Stimulated activated CD8-positive, alpha-beta memory T cell treated with anti-CD3 and anti-CD28 coated beads, Interleukin-7, amount 100 ng/mL, for 4 hours (primary cell): ENCODE results near the gene NUP210L.
"Not testable (repeated sequence)": the region's sequence is repeated elsewhere in the genome, so short reads cannot be mapped to it uniquely, and the experiment has no call there.

Experiments
- DNase-seq, 2 donors: peaks; one replicate each; pipeline ENCODE4 v3.0.0-alpha.2; 2020; ENCODE audit warnings: low read depth in 2 of 2

NUP210L gene

DNA sequence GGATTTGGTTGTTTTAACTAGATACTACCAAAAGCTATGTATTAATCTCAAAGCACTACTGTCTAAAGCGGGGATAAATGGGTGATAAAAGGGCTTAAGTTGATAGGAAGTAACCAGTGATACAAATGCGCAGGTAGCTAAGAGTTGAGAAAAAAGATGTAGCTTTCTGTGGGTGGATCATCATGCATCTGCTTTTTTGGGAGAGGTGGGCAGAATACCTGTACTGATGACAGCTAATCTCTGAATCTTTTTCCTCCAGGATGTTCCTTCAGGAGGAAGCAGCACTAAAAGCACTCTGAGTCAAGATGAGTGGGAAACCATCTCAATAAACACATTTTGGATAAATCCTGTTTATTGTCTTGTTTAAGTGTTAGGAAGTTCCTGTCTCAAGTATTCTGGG, 163.1 kb downstream of the NUP210L start:
- no peak for DNase-seq

DNA sequence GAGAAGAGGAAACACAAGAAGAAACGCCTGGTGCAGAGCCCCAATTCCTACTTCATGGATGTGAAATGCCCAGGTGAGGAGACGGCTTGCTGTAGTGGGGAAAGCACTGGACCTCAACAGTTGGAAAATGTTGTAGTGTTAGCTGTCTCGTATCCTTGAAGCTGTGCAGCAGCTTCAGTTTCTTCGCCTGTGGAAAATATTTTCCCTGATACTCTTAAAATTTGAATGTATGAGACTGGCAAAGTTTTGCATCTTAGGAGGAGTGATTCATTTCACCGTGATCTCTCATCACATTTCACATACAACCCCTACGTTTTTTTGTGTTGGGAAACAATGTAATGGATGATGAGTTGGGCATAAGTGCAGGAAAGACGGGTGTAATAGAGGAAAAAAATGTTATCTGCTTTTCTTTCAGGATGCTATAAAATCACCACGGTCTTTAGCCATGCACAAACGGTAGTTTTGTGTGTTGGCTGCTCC, 163.7 kb downstream of the NUP210L start:
- no peak for DNase-seq

DNA sequence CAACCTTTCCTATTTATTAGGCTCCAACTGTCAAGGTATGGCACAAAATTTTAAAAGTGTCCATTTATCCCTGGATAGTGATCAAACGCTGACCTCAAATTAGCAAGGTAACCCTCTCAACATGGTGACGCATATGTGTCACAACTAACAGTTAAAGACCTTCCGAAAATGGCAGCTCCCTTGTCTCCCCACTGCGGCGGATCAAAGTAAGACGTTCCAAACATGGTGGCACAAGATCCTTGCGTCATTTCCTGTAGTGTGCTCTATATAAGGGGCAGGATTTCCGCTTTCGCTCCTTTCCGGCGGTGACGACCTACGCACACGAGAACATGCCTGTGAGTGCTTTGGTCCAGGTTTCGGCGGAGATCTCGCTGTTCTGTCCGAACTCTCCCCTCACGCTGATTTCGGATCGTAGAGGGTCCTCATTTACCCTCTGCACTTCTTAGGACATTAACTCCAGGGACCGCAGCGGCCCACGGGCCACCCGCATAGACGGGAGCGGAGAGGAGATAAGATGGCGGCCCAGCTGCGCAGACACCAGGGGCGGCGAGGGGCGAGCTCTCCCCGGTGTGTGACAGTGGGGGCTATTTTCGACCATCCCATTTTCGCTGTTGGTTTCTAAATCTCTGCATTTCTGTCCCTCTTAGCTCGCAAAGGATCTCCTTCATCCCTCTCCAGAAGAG, 164.3 kb downstream of the NUP210L start, which contains the start of gene RPS27:
Gene RPS27 (plus strand): TSS at position 295 of the 683 bp plus-strand sequence. CDS start 35 bp downstream, at position 330.
- DNase-seq = peak; percentile 79 to 87

DNA sequence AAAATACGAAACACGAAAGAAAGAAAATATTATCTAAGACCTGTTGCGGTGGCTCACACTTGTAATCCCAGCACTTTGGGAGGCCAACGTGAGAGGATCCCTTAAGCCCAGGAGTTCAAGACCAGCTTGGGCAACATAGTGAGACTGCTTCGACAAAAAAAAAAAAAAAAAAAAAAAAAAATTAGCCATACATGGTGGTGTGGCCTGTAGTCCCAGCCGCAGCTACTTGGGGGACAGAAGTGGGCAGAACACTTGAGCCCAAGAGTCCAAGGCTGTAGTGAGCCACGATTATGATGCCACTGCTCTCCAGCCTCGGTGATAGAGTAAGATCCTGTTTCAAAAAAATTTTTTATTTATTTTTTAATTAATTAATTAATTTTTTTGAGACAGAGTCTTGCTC, 167.3 kb downstream of the NUP210L start:
- DNase-seq = no peak

DNA sequence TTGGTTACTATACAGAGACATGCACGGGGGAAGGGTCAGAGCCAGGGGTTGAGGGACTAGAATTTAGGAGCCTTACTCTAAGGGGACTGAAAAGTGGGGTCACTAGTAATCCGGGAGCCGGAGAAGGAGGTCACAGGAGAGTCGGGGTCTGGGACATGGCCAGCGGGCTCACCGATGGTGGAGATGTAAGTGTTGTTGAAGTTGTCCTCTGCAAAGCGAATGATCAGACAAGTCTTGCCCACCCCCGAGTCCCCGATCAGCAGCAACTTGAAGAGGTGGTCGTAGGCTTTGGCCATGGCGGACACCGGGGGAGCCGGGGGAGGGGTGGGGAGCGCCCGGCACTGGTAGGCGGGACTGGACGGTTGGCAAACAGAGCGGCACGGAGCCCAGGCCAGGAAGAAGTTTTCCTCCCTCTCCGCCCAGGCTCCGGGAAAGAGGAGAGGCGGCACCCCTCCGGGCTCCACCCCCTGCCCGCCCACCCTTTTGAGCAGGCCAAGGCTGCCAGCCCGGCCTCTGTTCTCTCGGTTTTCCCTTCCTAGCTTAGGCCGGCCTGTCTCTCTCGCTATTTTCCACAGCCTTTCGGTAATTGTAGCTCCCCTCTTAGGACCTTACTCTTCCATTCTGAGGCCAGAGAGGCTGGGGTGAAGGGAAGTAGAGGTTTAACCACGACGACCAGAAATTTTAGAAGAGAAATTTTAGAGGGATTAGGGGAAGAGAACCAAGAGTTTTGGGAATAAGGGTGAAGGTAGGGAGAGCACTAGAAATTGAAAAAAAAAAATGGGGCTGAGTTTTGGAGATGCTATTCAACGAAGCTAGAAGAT, 168.7 kb downstream of the NUP210L start, which contains the start of gene RAB13:
Gene RAB13 (minus strand): TSS at position 399 of the 821 bp plus-strand sequence. CDS start 103 bp downstream, at position 296.
- DNase-seq = no peak

DNA sequence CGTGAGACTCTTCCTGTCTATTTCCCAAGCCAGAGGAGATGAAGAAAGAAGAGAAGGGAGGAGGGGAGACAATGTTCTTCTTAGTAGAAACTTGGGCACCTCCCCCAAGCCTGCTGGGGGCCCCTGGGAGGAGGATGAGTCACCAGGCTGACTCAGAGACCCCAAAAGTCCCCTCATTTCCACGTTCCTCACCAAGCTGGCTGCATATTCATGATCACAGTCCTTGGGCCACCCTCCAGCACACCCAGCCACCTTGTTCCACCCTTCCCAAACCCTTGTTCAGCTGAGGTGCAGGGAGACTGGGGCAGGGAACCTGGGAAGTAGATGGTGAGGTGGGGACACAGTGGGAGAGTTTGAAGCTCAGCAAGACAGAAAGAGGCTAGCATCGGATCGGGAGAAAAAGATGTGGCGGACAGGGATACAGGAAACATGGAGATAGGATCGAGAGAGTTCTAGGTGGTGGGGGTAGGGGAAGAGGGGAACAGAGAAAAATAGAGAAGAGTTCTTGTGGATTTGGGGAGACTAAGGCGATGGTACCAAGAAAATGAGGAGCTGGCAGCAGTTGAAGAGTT, 169.4 kb downstream of the NUP210L start:
- peak in 1 of 2 donors; percentile 58 for DNase-seq

DNA sequence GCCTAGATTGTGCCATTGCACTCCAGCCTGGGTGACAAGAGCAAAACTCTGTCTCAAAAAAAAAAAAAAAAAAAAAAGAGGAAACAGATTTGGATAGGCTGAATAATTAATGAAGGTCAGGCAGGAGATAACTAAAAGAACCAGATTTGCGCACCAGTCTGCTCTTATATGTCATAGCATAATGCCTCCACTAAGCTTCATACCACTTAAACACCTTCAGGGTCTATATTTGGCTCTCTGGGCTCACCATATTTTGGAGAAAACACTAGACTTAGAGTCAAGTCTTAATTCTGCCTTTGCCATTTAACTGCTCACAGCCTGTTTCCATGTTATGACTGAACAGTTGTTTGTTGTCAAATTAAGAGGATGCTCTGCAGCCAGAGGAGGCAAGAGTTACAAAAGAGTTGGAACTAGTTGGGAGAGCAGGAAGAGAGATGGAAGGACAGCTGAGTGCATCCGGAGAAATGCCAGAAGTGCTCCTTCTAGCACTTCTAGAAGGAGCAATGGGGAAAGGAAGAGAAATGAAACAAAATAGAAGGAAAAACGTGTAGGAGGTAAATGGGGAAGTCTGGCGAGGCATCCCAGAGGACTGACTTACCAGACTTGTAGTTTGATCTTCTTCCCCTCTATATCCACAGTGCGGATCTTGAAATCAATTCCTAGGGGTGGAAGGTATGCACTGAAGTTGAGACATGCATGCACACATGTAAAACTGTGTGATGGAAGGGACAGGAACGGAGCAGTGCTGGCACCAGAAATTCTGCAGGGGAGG, 170.6 kb downstream of the NUP210L start:
- DNase-seq = no peak

DNA sequence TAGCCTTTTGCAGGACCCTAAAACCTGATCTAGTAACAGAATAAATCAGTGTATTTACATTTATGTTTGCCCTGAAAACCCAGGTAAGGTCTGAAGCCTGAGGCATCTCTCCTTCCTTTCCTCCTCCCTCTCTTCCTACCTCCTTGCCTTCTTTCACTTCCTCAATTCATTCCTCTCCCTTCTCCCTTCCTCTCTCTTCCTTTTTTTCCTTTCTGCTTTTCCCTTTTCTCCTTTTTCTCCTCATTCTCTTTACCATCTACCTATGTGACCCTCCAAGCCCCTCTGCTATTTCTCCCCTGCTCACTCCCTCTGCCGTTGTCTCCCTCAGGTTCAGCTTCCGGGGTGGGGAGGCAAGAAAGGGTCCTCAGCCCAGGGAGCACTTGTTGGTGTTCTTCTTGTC, 173.1 kb downstream of the NUP210L start:
- DNase-seq = not testable (repeated sequence)

DNA sequence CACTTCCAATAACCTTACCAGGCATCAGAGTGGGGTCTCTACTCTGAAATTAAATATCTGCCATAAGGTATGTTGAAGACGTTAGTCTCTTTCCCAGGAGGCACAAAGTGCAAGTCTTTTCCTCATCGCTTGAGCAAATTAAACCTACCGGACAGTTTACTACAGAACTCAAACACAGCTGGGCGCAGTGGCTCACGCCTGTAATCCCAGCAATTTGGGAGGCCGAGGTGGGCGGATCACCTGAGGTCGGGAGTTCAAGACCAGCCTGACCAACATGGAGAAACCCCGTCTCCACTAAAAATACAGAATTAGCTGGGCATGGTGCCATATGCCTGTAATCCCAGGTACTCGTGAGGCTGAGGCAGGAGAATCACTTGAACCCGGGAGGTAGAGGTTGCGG, 175.8 kb downstream of the NUP210L start:
- DNase-seq = not testable (repeated sequence)

DNA sequence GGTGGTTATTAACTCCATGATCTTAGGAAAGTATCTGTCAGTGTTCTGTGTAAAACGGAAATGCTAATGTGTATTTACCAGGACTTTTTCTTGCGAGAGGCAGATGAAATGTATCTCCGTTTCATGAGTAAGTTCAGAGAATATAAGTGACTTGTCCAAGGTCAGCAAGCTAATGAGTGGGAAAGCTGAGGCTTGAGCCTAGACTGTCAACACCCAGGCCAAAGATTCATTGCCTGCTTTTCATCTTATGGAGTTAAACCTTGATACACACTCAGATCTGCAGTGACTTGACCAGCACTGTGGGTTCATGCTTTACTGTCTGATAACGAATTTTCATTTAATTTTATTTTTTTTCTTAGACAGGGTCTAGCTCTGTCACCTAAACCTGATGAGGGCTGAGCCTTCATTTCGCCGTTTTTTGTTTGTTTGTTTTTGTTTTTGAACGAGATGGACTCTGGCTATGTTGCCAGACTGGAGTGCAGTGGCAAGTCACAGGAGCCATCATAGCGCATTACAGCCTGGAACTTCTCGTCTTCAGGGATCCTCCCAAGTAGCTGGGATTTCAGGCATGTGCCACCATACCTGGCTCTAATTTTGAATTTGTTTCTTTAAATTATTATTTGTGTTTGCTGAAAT, 176.5 kb downstream of the NUP210L start:
- no peak for DNase-seq

DNA sequence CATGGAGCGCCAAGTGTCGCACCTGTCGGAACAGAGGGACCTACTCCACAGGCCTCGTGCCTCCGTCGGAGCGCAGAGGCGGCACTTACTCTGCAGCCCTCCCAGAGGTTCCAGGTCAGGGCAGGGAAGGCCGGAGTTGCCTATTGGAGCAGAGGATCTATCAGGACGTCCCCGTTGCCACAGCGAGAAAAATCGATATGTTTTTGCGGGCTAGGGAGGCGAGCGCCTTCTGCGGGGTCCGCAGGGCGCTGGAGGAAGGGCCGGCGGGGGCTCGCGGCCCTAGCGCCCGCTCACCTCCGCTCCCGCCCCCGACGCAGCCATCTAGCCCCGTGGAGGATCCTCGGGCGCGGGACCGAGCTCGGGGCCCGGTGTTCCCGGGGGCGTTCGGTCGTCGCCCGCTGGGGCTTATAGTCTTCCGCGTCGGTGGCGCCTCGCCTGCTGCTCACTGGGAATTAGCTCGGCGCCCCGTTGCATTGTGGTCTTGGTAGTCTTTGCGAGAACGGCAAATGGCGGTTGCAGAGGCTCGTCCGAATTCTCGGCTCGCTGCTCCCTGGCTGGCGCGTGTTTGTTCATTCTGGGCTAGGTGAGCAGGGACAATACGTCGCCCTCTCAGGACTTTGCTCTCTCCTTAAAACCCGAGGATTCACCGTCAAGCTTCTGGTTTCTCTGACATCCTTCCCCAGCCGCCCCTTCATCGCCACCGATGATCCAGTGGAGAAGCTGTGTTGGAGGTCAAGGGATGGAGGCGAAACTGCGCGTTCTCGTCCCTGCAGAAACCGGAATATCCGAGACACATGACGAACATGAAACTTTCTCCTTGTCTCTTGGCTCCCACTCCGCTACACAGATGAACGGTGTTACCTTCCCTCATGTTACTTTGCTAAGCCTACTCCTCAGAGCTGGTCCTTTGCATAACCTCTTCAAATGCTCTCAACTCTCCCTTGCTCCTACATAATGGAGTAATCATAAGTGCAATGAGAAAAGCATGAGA, 177.3 kb downstream of the NUP210L start, which contains the start of gene JTB:
Gene JTB (minus strand): TSS at position 425 of the 991 bp plus-strand sequence. CDS start 422 bp downstream, at position 3.
- DNase-seq = peak; percentile 70 to 78

DNA sequence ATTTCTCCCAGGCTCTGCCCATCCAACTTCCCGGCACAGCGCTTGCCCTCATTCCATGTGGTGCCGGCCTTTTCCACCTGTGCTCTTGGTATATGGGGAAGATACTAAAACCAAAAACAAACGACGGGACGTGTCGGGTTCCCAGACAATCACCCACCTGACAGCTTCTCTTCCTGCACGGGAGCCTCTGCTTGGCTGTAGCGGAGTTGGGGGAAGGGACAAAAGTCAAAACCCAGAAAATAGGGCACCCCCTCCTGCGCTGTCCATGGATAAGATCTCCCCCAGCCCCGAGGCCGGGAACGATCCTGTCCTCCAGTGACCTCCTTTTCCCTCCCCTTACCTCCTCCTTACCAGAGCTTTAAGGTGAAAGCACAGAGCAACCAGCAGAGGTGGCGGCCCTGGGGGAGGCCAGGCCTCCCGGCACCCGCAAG, 178.0 kb downstream of the NUP210L start:
- DNase-seq = no peak

DNA sequence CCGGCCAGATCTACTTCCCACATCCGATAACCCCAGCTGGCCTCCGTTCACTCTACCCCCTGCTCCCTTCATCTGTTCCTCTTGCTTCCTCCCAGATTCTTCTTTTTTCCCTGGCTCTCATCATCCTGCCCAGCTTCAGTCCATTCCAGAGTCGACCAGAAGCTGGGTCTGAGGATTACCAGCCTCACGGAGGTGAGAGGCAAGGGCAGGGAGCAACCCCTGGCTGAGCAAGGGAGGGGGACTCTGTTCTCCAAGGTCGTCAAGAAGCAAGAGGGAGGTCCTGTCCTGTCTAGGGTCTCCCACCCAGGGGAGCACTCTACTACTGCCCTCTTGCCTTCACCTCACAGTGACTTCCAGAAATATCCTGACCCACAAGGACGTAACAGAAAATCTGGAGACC, 181.3 kb downstream of the NUP210L start:
- DNase-seq = no peak

DNA sequence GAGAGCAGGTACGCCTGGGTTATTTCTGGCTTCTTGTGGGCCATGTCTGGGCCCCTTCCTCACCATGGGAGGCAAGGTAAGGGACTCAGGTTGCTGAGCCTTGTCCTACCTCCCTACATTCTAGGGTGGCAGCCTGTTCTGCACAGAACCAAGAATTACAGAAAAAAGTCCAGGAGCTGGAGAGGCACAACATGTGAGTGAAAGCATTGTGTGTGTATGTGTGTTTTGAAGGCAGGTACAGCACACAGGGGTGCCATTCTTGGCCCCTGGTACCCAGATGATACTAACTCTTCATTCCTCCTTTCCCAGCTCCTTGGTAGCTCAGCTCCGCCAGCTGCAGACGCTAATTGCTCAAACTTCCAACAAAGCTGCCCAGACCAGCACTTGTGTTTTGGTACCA, 181.8 kb downstream of the NUP210L start:
- no peak for DNase-seq

DNA sequence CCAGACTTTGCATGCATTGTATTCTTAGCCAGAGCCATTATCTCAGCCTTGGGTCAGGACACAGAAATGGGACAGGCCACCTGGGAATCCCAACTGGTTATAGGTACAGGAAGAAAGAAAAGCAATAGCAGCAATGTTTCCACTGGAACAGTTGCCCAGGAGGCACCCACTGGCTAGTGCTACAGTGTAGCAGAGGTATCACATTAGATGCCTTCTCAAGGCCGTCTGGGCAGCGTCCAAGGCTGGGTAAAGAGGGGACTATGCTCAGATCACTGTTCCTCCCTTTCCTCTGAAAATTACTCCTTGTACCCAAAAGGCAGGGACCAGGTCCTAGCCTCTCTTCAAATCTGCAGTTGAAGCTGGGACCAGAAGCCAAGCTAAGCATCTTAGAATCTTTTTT, 184.5 kb downstream of the NUP210L start:
- DNase-seq = no peak

DNA sequence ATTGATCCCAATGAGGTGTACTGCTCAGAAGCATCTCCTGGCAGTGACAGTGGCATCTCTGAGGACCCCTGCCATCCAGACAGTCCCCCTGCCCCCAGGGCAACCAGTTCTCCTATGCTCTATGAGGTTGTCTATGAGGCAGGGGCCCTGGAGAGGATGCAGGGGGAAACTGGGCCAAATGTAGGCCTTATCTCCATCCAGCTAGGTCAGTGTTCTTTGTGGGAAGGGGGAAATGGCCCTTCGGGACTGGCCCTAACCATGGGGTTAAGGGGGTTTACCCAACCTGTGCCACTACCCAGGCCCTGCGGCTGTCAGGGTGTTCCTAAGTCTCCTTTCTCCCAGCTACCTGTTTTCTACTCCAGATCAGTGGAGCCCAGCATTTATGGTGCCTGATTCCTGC, 185.9 kb downstream of the NUP210L start:
- DNase-seq = no peak

DNA sequence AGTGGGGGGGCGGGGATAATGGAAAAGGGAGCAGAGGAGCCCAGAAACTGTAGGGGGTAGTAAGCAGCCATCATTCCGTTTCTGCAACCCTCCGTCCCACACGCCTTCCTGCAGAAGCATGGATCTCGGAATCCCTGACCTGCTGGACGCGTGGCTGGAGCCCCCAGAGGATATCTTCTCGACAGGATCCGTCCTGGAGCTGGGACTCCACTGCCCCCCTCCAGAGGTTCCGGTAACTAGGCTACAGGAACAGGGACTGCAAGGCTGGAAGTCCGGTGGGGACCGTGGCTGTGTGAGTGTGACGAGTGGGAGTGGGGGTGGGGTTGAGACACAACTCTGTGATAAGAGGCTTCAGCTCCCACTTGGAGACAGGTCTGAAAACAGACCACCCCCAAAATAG, 186.5 kb downstream of the NUP210L start:
- DNase-seq = no peak

DNA sequence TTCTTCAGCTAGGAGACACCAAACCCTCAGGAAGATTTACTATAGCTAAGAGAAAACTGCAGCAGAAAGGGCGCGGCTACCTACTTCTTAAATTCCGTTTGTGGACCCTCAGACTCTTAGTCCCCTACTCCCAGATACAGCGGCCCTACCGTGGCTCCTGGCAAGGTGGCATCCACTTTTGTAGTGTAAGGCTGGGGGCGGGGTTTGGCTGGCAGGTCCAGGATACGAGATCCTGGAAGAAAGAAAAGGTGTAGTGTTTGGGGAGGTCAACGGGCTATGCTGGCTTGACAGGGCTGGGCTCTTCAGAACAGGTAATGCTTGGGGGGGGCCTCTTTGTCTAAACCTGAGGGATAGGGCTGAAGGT, 186.9 kb downstream of the NUP210L start:
- DNase-seq = no peak

DNA sequence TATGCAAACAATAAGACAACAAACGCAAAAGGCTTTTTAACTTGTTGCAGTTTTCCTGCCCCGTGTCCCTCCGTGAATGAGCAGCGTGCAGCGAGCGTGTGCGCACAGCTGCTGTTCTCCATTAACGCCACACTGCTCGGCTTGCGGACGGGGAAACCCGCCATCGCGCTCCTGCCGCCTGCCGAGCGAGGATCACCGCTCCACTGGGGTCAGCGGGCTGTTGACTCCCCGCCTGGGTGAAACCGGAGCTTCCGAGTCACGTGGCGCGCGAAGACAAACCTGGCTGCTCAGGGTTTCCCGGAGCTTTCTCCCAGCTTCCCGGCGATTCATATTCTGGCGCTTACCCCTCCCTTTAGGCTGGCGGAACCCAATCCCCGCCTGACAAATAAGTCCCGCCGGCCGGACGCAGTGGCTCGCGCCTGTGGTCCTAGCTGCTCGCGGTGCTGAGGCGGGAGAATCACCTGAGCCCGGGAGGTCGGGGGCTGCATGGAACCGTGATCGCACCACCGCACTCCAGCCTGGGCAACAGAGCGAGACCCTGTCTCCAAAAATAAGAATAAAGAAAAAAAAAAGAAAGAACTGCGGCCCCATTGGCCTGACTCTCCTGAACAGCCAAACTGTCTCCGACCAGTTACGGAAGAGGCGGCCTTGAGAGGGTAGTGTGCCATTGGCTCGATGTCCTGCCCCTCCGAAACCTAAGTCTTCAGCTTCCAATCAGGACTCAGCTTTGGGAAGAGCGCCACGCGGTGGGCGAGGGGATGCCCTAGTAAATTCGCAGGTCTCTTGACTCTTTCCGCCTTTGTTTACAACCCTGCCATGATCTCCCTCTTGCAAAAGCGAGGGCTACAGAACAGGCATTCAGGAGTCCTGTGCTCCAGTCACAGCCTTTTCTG, 187.5 kb downstream of the NUP210L start, which contains the start of gene CREB3L4:
Gene CREB3L4 (plus strand): TSS at position 796 of the 893 bp plus-strand sequence. CDS start 624 bp downstream, outside the sequence.
- peak; percentile 68 to 75 for DNase-seq
